ENCODE measurements around the gene SIRT1. TPM values are rescaled to one million over a fixed set of nuclear protein-coding genes. Genes with fewer than 3 reads are reported as not detected.

SIRT1 gene
- total RNA-seq, 1 experiment from 2014 or later, result 83.8 TPM

GRCh38 chr10:67869996-67870395 lies 14.5 kb upstream of the SIRT1 start:
- H3K79me2 ChIP-seq (ENCODE audit: insufficient read depth, low read length), result no peaks in the 10 kb centered on the region
- TF ChIP-seq, protein P1, sequence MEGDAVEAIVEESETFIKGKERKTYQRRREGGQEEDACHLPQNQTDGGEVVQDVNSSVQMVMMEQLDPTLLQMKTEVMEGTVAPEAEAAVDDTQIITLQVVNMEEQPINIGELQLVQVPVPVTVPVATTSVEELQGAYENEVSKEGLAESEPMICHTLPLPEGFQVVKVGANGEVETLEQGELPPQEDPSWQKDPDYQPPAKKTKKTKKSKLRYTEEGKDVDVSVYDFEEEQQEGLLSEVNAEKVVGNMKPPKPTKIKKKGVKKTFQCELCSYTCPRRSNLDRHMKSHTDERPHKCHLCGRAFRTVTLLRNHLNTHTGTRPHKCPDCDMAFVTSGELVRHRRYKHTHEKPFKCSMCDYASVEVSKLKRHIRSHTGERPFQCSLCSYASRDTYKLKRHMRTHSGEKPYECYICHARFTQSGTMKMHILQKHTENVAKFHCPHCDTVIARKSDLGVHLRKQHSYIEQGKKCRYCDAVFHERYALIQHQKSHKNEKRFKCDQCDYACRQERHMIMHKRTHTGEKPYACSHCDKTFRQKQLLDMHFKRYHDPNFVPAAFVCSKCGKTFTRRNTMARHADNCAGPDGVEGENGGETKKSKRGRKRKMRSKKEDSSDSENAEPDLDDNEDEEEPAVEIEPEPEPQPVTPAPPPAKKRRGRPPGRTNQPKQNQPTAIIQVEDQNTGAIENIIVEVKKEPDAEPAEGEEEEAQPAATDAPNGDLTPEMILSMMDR (conservative IDR thresholded peaks at IDR 0.05), result no peak
- H2BK20ac ChIP-seq (ENCODE audit: low read depth, low read length, poor library complexity, severe bottlenecking), result no peak overlapping the region
- DNase-seq, result no peak
- no peak overlapping the region; a peak in 1 of 7 replicates for H3K27ac Mint-ChIP-seq
- H3K27me3 Mint-ChIP-seq (ENCODE audit: low read depth), result no peaks in the 10 kb centered on the region
- no peaks in the 10 kb centered on the region for H3K27me3 ChIP-seq (ENCODE audit: insufficient read depth, low read length)
- H3K23me2 ChIP-seq (ENCODE audit: insufficient read length, low read depth, low read length, poor library complexity, severe bottlenecking), result no peaks in the 10 kb centered on the region
- H2BK12ac ChIP-seq (ENCODE audit: insufficient read length, low read depth, low read length), result no peak overlapping the region
- H3K27ac ChIP-seq (ENCODE audit: insufficient read length, low read depth, low read length), result no peak overlapping the region
- H3K79me1 ChIP-seq (ENCODE audit: insufficient read depth, low read depth, low read length, poor library complexity, severe bottlenecking), result no peaks in the 10 kb centered on the region
- no peak overlapping the region for H3K4me2 ChIP-seq (ENCODE audit: insufficient read depth, insufficient read length, low read length)
- H2BK5ac ChIP-seq (ENCODE audit: insufficient read length, low read length), result no peak overlapping the region
- no peak overlapping the region for H3K9ac ChIP-seq (ENCODE audit: extremely low read depth, insufficient read length, low read length)
- no peak overlapping the region for H3K4me3 Mint-ChIP-seq
- H4K91ac ChIP-seq (ENCODE audit: insufficient read length, low read depth, low read length), result no peak overlapping the region
- H2BK120ac ChIP-seq (ENCODE audit: low read depth, low read length, poor library complexity, severe bottlenecking), result no peak overlapping the region
- no peak overlapping the region for H2AFZ ChIP-seq (ENCODE audit: low read length)
- H3K9me3 ChIP-seq (ENCODE audit: control insufficient read depth, low read depth, low read length), result no peaks in the 10 kb centered on the region
- no peaks in the 10 kb centered on the region for H3K36me3 Mint-ChIP-seq (ENCODE audit: insufficient read depth in 1 of 3, low read depth in 3 of 3)
- H3K9me3 Mint-ChIP-seq, result no peaks in the 10 kb centered on the region
- H4K5ac ChIP-seq (ENCODE audit: insufficient read length, low read depth, low read length), result no peak overlapping the region
- no peak overlapping the region for H3K4ac ChIP-seq (ENCODE audit: low read depth, low read length)
- peaks cover under 1% of the 10 kb centered on the region in 2 experiments; a peak in 1 of 4 replicates for H3K4me1 Mint-ChIP-seq
- no peak overlapping the region for H2BK15ac ChIP-seq (ENCODE audit: low read depth, low read length)
- no peak overlapping the region for H3K14ac ChIP-seq (ENCODE audit: insufficient read depth, low read length)
- no peak overlapping the region for H3K56ac ChIP-seq (ENCODE audit: insufficient read length, low read depth, low read length)
- WGBS (ENCODE audit: extremely low coverage, insufficient read length, low lambda C conversion rate), result no CpG with 5 or more reads among the region's 6 CpGs
- H2AK5ac ChIP-seq (ENCODE audit: insufficient read length, low read length), result no peak overlapping the region
- no peaks in the 10 kb centered on the region for H4K20me1 ChIP-seq (ENCODE audit: control insufficient read depth, insufficient read depth, insufficient read length)
- H3K4me1 ChIP-seq (ENCODE audit: insufficient read depth, low read length), result no peaks in the 10 kb centered on the region
- no peak overlapping the region for H3K18ac ChIP-seq (ENCODE audit: insufficient read length, low read depth, low read length)
- no peak overlapping the region for H4K8ac ChIP-seq (replicated peaks; ENCODE audit: insufficient read length, low read depth, low read length)
- no peak overlapping the region for H3K23ac ChIP-seq (ENCODE audit: insufficient read length, low read depth, low read length)
- H3T11ph ChIP-seq (ENCODE audit: low read length), result no peak overlapping the region
